ENCODE data around the gene TTC23.

TTC23 gene

DNA sequence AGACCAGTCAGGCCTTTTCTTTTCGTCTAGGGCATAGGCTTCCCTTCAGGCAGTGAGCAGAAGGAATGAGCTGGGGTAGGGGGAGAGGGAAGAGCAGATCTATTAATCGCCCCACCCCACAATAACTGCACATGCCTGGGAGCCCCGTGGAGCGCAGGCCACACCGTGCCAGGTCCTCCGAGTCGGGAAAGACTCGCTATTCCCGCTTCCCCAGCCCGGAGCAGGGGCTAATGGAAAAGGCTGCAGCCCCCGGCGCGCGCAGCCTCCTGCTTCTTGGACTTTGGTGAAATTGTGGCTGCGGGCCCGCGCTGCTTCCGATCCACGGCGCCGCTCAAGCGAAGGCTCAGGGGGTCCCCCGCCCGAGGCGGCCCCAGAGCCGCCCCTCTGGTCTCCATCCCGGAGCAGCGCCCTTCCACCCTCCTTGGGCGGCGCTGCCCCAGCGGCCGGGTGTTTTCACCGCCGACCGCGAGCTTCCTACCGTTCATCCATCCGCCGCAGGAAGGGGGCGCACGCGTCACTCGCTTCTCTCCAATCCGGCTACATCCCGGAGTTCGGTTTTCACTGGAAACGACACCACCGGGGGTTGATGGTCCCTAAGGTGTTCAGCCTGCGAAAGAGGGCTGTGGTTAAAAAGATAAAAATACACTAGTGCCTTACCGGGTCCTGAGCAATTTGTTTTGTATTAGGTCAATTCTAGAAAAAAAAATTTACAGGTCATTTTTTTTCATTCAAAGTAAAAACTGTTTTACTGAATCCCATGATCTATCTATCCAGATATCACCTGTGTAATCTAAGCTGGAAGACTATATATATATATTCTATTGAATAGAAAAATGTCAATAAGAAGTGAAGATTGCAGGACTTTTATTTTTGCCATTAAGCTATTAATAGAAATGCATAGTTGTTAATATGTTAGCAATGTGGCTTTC, 148.9 kb downstream of the TTC23 start:
- peak; percentile 43 for DNase-seq

DNA sequence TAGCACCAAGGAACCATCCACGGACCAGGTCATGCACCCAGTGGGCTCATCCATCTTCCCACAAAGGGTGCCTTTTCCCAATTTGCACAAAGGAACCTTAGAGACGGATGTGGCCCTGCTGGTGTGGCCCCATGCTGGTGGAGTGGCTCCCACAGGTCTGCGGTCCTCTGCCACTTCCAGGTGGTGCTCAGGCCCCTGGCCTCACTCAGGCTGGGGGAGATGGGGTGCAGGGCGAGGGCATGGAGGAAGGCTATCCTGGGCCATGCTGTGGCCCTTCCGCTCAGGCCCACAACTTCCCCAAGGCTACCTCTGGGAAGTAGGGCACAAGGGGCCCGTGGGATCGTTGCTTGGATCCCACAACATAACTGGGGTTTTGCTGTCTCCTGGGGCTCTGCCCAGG, 149.7 kb downstream of the TTC23 start:
- DNase-seq = no peak

DNA sequence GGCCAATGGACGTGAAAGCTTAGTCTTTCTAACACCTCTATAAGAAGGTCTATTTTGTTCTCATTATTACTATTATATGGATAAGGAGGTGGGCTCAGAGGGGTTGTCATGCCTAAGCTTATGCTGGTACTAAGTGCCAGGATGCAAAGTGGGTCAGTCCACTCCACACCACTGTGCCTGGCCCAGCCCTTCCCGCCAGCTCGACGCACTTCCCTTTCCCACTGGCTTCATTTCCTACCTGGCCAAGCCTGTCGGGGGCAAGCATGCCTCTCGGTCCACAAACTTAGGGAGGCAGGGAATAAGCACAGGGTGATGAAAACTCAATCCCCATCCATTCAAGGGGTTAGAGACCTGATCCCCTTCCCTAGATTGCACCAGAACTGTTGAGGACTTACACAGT, 150.4 kb downstream of the TTC23 start:
- DNase-seq = no peak

DNA sequence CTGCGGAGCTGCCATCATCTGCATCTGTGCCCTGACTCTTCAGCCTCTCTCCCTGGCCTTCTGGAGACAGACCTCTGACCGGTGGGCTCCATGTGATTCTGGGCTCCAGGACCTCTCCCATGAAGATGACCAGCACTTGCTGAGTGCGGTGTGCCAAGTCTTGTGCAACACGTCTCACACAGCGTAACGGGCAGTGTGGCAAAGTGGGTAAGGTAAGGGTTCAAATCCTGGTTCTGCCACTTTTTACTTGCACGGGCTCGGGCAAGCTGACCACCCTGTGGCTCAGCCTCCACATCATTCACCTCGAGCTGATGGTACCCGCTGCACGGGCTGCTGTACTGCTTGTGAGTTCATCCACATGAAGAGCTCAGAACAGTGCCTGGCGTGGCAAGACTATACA, 151.0 kb downstream of the TTC23 start:
- DNase-seq = no peak

DNA sequence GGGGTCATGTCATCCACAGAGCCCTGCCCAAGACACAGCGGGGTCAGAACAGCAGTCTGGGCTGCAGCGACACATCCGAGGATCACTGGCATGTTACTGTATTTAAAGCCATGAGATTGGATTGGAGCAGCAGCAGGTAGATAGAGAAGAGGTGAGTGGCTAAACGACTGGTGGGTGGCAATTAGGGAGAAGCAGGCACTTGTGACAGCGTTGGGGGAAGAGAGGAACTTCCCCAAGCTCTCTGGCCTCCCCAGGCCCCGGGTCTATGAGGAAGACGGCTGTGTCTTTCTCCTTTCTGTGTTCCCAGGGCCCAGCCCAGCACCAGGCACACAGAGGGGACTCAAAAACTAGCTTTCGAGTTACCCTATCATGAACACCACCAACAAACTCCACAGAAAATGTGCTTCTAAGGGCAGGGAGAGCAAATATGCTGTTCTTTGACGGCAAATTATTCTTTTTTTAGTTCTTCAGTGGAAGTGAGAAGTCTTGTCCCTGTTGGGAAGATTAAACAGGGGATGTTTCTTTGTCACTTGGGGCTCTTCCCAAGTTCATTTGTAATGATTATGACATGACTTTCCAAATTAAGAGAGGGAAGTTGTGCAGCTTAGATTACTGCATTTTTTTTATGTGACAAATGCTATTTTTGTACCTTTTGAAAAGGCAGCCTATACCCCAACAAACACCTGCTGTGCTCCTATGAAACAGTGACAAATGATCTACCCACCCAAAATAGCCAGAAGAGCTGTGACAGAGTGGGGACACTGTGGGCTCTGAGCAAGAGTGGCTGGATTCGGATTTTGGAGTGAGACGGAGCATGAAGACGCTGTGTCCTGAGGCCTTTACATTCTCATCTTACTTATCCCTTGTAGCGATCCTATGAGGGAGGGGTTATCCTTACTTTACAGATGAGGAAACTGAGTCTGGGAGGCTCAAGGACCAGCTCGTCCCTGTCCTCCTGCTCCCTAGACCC, 151.7 kb downstream of the TTC23 start:
- DNase-seq = no peak

DNA sequence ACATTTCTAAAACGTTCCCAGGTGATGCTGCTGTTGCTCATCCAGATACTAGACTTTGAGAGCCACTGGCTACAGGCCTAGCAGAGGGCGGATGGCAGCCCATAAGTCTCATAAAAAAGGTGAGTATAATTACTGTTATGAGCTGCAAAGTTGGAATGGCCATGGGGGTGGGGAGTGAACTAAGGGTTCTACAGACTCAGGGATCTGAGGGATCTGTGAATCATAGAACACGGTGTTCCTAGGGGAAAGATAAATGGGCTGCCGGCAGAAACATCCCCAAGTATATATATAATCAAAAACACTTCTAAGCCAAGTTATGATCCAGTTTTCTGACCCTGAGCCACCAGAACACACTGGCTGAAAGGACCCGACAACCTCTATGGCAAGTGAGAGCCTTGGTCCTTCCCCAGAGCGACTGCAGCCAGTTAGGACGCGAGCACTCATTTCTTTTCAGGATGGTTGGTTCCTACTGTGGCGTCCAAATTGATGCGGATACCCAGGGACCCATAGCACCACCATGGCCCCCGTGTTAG, 152.4 kb downstream of the TTC23 start:
- no peak for DNase-seq

DNA sequence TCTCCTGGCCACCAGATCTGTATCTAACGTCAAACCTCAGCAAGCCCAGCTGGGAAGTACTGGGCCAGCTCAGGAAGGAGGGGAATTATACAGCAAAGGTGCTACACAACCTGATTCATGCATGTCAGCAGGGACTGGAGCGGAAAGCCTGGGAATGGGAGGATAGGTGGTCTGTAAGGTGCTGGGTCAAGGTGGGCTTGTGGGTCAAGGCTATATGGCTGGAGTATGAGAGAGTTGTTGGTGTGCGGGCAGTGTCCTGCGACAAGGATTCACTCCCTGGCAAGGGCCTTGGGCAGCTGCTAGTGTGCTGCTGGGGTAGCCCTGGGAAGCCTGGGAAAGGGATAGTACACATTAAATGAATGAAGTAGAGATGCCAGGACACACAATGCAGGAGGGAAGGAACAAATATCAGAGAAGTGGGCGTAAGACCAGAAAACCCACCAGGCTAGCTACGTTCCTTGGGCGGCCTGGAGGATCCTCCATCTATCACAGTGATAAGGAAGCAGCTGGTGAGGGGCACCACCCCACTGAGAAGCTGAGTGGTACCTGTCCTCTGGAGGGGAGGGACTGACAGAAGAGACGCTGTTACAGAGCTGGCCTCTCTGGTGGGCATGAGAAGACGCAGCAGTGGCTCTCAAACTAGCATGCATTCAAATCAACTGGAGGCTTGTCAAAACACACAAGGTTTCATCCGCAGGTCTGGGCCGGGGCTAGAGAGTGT, 153.0 kb downstream of the TTC23 start:
- DNase-seq = no peak

DNA sequence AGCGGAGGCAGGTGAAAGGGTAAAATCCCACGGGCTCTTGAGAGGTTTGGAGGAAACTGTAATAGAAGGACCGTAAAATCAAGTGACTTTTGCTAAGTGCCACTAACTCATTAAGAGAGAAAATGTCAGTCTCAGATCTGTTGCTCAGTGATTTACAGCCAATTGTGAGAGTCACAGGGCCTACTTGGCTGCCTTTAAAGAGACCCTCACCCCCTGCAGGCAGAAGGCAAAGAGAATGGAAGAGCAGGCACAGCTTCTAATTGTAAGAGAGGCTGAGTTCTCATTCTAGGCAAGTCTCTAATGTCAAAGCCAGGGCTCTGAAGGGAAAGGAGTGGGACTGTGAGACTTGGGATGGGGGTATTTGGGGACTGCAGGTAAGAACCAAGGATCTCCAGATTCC, 153.8 kb downstream of the TTC23 start:
- DNase-seq = no peak

DNA sequence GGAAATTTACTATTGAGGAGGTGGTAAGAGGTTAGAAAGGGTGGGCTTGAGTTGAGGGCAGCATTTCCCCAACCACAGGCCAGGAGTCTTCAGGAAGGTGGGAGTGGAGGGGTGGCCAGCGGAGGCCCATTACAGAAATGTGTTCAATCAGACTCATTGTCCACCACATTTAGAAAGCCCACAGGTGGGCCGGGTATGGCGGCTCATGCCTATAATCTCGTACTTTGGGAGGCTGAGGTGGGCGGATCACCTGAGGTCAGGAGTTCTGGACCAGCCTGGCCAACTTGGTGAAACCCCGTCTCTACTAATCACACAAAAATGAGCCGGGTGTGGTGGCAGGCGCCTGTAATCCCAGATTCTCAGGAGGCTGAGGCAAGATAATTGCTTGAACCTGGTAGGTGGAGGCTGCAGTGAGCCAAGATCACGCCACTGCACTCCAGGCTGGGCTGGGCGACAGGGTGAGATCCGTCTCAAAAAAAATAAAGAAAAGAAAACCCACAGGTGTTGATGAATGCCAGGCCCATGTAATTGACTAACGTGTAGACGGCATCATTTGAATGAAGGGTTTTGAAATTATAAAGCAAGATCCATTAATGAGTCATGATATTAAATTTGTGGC, 156.7 kb downstream of the TTC23 start:
- DNase-seq = no peak

DNA sequence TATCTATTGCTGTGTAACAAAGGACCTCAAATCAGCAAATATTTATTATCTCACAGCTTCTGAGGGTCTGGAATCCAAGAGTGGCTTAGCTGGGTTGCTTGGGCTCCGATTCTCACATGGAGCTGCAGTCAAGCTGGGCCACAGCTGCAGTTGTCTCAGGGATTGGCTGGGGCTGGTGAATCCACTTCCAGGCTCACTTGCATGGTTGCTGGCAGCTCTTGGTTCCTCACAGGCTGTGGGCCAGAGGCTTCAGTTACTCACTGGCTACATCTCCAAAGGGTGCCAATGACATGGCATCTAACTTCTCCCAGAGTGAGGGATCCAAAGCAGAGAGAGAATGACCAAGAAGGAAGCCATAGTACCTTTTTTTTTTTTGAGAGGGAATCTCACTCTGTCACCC, 158.4 kb downstream of the TTC23 start:
- no peak for DNase-seq

DNA sequence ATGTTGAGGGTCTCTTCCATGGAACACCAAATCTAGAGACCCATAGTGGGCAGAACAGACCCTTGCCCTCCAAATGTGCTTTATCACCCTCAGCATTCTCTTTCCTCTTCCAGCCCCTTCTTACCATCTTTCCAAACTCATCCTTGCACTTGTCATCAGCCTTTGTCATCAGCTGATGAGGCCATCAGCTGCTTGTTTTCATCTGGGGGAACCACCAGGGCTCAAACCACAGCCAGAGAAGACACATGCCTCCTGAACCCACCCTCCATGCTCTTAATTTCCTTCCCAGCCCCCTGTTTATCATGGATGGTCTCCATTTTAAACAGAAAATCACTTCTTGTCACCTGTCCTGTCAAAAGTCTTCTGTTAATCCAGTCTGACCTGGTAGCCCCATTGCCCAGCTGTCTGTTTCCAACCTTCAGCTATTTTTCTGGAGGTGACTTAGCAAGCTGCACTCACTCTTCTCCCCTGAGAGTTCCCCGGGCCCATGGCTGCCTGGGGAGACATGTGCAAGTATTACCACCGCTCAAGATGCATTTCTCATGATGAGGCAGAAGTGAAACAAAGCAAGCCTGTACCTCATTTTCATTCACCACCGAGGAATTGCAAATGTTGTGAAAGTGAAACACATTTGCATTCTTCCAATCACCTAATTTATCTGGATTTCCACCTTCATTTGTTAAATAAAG, 159.2 kb downstream of the TTC23 start:
- no peak for DNase-seq

DNA sequence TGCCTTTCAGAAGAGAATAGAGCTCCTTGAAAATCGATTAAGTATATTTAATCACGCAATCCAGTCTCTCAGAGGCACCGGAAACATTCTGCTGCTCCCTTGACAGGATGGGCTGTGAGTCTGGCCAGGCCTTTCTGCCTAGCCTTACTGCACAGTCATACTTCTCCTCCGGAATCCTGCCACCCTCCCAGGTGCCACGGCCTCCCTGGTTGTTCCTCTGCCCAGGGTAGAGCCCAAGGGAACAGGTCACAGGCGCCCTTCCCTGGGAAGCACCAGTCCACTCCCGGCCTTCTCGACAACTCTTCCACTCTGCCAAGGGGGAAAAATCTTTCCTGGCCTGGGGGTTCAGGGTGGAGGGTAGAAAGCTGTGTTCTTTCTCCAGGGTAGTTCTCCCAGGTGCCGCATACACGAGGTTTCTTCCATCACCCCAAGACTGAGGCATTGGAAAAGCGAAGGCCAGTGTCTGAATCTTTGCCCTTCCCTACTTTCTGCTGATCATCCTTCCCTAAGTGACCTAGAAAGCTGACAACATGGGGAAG, 161.9 kb downstream of the TTC23 start:
- no peak for DNase-seq

DNA sequence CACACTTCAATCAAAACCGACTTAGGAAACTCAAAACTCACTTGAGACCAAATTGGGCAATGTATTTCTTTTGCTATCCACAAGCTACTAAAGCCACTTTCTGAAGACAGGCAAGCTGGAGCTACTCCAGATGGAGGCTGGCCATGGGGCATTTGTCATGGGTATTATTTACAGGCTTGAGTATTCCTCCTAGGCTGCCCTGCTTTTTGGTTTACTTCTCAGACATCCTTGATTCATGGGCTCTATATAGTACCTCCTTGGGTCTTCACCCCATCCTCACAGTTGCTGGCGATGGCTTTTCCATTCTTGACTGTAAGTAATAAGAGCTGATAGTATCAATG, 163.1 kb downstream of the TTC23 start:
- DNase-seq = no peak

Measured in hematopoietic multipotent progenitor cell treated with erythropoietin and hydrocortisone succinate and interleukin-3 and kit ligand, for 8 days (in vitro differentiated cells).